ENCODE data around the gene TUBA1B.
A peak's percentile ranks its signal among the peaks of the same experiment; 100 is the strongest.
"Not testable (repeated sequence)": the region's sequence is repeated elsewhere in the genome, so short reads cannot be mapped to it uniquely, and the experiment has no call there.

TUBA1B gene

GRCh38 chr12:49131051-49131893, at the start of gene TUBA1B:
Gene TUBA1B (minus strand): TSS chr12:49131395. CDS start chr12:49131300, 95 bp downstream.
- peak within 1 kb of the TSS; percentile 98 for H3K4me3 Mint-ChIP-seq
- H3K36me3 Mint-ChIP-seq (ENCODE audit: low read depth), result peaks cover 42% of the 10 kb centered on the region
- no peaks in the 10 kb centered on the region for H3K27me3 Mint-ChIP-seq
- H3K9me3 Mint-ChIP-seq, result no peaks in the 10 kb centered on the region
- peak within 1 kb of the TSS; percentile 98 for H3K27ac Mint-ChIP-seq
- peaks cover 50% of the 10 kb centered on the region for H3K4me1 Mint-ChIP-seq (ENCODE audit: low read depth)

GRCh38 chr12:49174218-49174617, 43.0 kb upstream of the TUBA1B start:
- no peak overlapping the region for H3K27ac Mint-ChIP-seq
- no peak overlapping the region for H3K4me3 Mint-ChIP-seq
- no peaks in the 10 kb centered on the region for H3K36me3 Mint-ChIP-seq (ENCODE audit: low read depth)
- H3K27me3 Mint-ChIP-seq, result no peaks in the 10 kb centered on the region
- no peaks in the 10 kb centered on the region for H3K9me3 Mint-ChIP-seq
- H3K4me1 Mint-ChIP-seq (ENCODE audit: low read depth), result no peaks in the 10 kb centered on the region

GRCh38 chr12:49170924-49171323, 39.7 kb upstream of the TUBA1B start:
- H3K36me3 Mint-ChIP-seq (ENCODE audit: low read depth), result no peaks in the 10 kb centered on the region
- no peaks in the 10 kb centered on the region for H3K27me3 Mint-ChIP-seq
- H3K9me3 Mint-ChIP-seq, result no peaks in the 10 kb centered on the region
- no peak overlapping the region for H3K27ac Mint-ChIP-seq
- no peaks in the 10 kb centered on the region for H3K4me1 Mint-ChIP-seq (ENCODE audit: low read depth)
- no peak overlapping the region for H3K4me3 Mint-ChIP-seq

DNA sequence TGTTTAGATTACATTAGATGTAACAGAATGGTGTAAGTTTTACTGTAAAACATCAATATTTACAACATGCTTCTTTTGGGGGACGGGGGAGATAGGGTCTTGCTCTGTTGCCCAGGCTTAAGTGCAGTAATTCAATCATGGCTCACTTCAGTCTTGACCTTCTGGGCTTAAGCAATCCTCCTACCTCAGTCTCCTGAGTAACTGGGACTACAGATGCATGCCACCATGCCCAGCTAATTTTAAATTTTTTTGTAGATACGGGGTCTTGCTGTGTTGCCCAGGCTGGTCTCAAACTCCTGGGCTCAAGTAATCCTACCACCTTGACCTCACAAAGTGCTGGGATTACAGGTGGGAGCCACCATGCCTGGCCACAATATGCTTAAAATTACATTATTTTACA, 33.9 kb upstream of the TUBA1B start:
- Mint-ChIP-seq H3K36me3 (ENCODE audit: low read depth) (no peaks in the 10 kb centered on the region), H3K4me3 (no peak overlapping the region), H3K27me3 (no peaks in the 10 kb centered on the region), H3K4me1 (ENCODE audit: low read depth) (no peaks in the 10 kb centered on the region), H3K9me3 (no peaks in the 10 kb centered on the region), H3K27ac (no peak overlapping the region)

GRCh38 chr12:49161901-49162300, 30.7 kb upstream of the TUBA1B start:
- not testable (repeated sequence) for H3K27me3 Mint-ChIP-seq; H3K36me3 Mint-ChIP-seq (ENCODE audit: low read depth); H3K4me3 Mint-ChIP-seq; H3K9me3 Mint-ChIP-seq; H3K27ac Mint-ChIP-seq; H3K4me1 Mint-ChIP-seq (ENCODE audit: low read depth)

GRCh38 chr12:49161092-49161795, 30.0 kb upstream of the TUBA1B start:
- no peaks in the 10 kb centered on the region for H3K36me3 Mint-ChIP-seq (ENCODE audit: low read depth)
- H3K4me1 Mint-ChIP-seq (ENCODE audit: low read depth), result no peaks in the 10 kb centered on the region
- no peak overlapping the region for H3K4me3 Mint-ChIP-seq
- H3K9me3 Mint-ChIP-seq, result no peaks in the 10 kb centered on the region
- no peak overlapping the region for H3K27ac Mint-ChIP-seq
- H3K27me3 Mint-ChIP-seq, result no peaks in the 10 kb centered on the region

DNA sequence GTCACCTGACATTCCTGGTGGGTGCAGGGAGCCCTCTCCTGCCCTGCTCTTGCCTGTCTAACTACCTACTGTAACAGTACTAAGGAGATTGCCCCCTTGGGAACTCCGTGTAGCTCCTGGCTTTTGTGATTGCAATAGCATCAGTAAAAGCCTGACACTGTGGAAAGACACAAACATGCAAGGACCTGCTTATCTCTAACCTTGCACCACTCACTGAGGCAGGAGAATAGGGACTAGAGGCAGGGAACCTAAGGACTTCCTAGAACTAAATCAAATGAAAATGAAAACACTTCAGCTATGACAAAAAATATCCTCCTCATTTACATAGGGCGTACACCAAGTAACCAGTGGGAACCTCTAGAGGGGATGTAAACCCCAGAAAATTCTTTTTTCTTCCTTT, 29.2 kb upstream of the TUBA1B start:
- Mint-ChIP-seq H3K4me3 (no peak overlapping the region), H3K27ac (no peak overlapping the region), H3K4me1 (ENCODE audit: low read depth) (no peaks in the 10 kb centered on the region), H3K9me3 (no peaks in the 10 kb centered on the region), H3K36me3 (ENCODE audit: low read depth) (no peaks in the 10 kb centered on the region), H3K27me3 (no peaks in the 10 kb centered on the region)

DNA sequence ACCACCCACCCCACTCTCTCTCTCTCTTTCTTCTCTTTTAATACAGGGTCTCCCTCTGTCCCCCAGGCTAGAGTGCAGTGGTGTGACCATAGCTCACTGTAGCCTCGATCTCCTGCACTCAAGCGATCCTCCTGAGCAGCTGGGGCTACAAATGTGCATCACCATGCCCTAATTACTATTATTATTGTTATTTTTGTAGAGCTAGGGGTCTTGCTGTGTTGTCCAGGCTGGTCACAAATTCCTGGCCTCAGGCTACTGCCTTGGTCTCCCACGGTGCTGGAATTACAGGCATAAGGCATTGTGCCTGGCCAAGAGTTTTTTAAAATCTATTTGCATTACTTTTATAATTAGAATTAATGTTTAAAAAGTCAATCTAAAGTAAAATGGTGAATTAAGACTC, 23.0 kb upstream of the TUBA1B start:
- H3K4me3 Mint-ChIP-seq, result no peak overlapping the region
- peaks cover 4% of the 10 kb centered on the region for H3K36me3 Mint-ChIP-seq (ENCODE audit: low read depth)
- no peaks in the 10 kb centered on the region for H3K27me3 Mint-ChIP-seq
- H3K27ac Mint-ChIP-seq, result no peak overlapping the region
- peaks cover 3% of the 10 kb centered on the region for H3K4me1 Mint-ChIP-seq (ENCODE audit: low read depth)
- no peaks in the 10 kb centered on the region for H3K9me3 Mint-ChIP-seq

DNA sequence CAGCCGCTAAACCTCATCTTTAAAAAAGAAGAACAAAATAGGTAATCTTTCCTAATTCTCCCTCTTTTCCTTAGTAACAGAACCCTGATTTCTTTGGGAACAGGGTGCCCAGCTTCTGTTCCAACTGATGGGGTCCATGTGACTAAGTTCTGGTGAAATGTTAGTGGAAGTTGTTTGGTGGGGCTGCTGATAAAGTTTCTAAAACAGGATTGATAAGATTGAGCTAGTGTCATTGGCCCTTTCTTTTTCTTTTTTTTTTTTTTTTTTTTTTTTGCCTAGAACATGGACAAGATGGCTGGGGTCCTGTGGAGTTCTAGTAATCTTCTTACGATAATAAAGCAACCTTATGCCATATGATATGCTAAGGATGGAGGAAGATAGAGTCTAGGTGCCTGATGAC, 16.2 kb upstream of the TUBA1B start:
- Mint-ChIP-seq H3K4me3 (no peak overlapping the region), H3K27ac (no peak overlapping the region), H3K27me3 (no peaks in the 10 kb centered on the region), H3K4me1 (ENCODE audit: low read depth) (peaks cover 3% of the 10 kb centered on the region), H3K36me3 (ENCODE audit: low read depth) (peaks cover 10% of the 10 kb centered on the region), H3K9me3 (no peaks in the 10 kb centered on the region)

GRCh38 chr12:49146406-49146805, 15.2 kb upstream of the TUBA1B start:
- H3K4me1 Mint-ChIP-seq (ENCODE audit: low read depth), result peaks cover 3% of the 10 kb centered on the region
- H3K4me3 Mint-ChIP-seq, result no peak overlapping the region
- peaks cover 10% of the 10 kb centered on the region for H3K36me3 Mint-ChIP-seq (ENCODE audit: low read depth)
- H3K9me3 Mint-ChIP-seq, result no peaks in the 10 kb centered on the region
- H3K27me3 Mint-ChIP-seq, result no peaks in the 10 kb centered on the region
- no peak overlapping the region for H3K27ac Mint-ChIP-seq

GRCh38 chr12:49144384-49144783, 13.2 kb upstream of the TUBA1B start:
- H3K27ac Mint-ChIP-seq, result no peak overlapping the region
- H3K27me3 Mint-ChIP-seq, result no peaks in the 10 kb centered on the region
- H3K9me3 Mint-ChIP-seq, result no peaks in the 10 kb centered on the region
- peaks cover 11% of the 10 kb centered on the region for H3K36me3 Mint-ChIP-seq (ENCODE audit: low read depth)
- peaks cover 4% of the 10 kb centered on the region for H3K4me1 Mint-ChIP-seq (ENCODE audit: low read depth)
- H3K4me3 Mint-ChIP-seq, result no peak overlapping the region

- no peaks in the 10 kb centered on the region for H3K9me3 Mint-ChIP-seq
- no peaks in the 10 kb centered on the region for H3K27me3 Mint-ChIP-seq
- H3K27ac Mint-ChIP-seq, result no peak overlapping the region
- peaks cover 5% of the 10 kb centered on the region for H3K4me1 Mint-ChIP-seq (ENCODE audit: low read depth)
- H3K36me3 Mint-ChIP-seq (ENCODE audit: low read depth), result peaks cover 4% of the 10 kb centered on the region
- H3K4me3 Mint-ChIP-seq, result no peak overlapping the region
These were observed 7.8 kb upstream of the TUBA1B start for GRCh38 chr12:49138999-49139398.

- H3K27ac Mint-ChIP-seq, result no peak overlapping the region
- H3K36me3 Mint-ChIP-seq (ENCODE audit: low read depth), result peaks cover 4% of the 10 kb centered on the region
- peaks cover 9% of the 10 kb centered on the region for H3K4me1 Mint-ChIP-seq (ENCODE audit: low read depth)
- H3K9me3 Mint-ChIP-seq, result no peaks in the 10 kb centered on the region
- no peaks in the 10 kb centered on the region for H3K27me3 Mint-ChIP-seq
- H3K4me3 Mint-ChIP-seq, result no peak overlapping the region
These were observed 7.4 kb upstream of the TUBA1B start for GRCh38 chr12:49138587-49138986.

GRCh38 chr12:49137476-49137875, 6.3 kb upstream of the TUBA1B start:
- H3K36me3 Mint-ChIP-seq (ENCODE audit: low read depth), result peaks cover 4% of the 10 kb centered on the region
- no peak overlapping the region for H3K4me3 Mint-ChIP-seq
- no peak overlapping the region for H3K27ac Mint-ChIP-seq
- peaks cover 19% of the 10 kb centered on the region for H3K4me1 Mint-ChIP-seq (ENCODE audit: low read depth)
- no peaks in the 10 kb centered on the region for H3K9me3 Mint-ChIP-seq
- H3K27me3 Mint-ChIP-seq, result no peaks in the 10 kb centered on the region

DNA sequence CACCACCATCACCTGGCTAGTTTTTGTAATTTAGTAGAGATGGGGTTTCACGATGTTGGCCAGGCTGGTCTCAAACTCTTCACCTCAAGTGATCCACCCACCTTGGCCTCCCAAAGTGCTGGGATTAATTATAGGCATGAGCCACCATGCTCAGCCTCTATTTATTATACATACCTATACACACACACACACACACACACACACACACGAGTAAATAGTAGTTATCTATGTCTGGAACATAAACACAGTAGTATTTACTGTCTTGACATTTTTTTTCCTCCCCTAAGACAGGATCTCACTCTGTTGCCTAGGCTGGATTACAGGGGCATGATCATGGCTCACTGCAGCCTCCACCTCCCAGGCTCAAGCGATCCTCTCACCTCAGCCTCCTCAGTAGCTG, 5.8 kb upstream of the TUBA1B start:
- not testable (repeated sequence) for H3K36me3 Mint-ChIP-seq (ENCODE audit: low read depth); H3K27ac Mint-ChIP-seq; H3K4me3 Mint-ChIP-seq; H3K27me3 Mint-ChIP-seq; H3K9me3 Mint-ChIP-seq
- H3K4me1 Mint-ChIP-seq (ENCODE audit: low read depth), result peaks cover 23% of the 10 kb centered on the region

Data from stimulated activated naive CD8-positive, alpha-beta T cell treated with anti-CD3 and anti-CD28 coated beads, Interleukin-15, Interleukin-2, amounts not matched to agents 100 ng/mL and 50 ng/mL, for 24 hours (primary cell).